Neural crest cell (in vitro differentiated cells): ENCODE measurements around the gene ATP2A1. TPM values are rescaled to one million over a fixed set of nuclear protein-coding genes. Genes with fewer than 3 reads are reported as not detected.
"Not testable (repeated sequence)": the region's sequence is repeated elsewhere in the genome, so short reads cannot be mapped to it uniquely, and the experiment has no call there.

Experiments
- DNase-seq: peaks from one replicate; pipeline ENCODE4 v3.0.0; 2021; ENCODE audit warnings: low read depth, mixed read lengths, low spot score
- H3K27ac Mint-ChIP-seq: one replicate; pipeline ENCODE4 v1.8.0; 2021; ENCODE audit warnings: mild to moderate bottlenecking, mixed read lengths; ENCODE audit not compliant: unreplicated experiment
- H3K27me3 Mint-ChIP-seq: 2 replicates; pipeline ENCODE4 v1.8.0; 2021; ENCODE audit warnings: low read depth, mild to moderate bottlenecking, mixed read lengths
- H3K36me3 Mint-ChIP-seq: 2 replicates; pipeline ENCODE4 v1.8.0; 2021; ENCODE audit warnings: low read depth, mild to moderate bottlenecking, mixed read lengths
- H3K4me1 Mint-ChIP-seq: 2 replicates; pipeline ENCODE4 v1.8.0; 2021; ENCODE audit warnings: mixed read lengths
- H3K4me3 Mint-ChIP-seq: one replicate; pipeline ENCODE4 v1.8.0; 2021; ENCODE audit warnings: mild to moderate bottlenecking, mixed read lengths
- H3K9me3 Mint-ChIP-seq: 2 replicates; pipeline ENCODE4 v1.8.0; 2021; ENCODE audit warnings: mixed read lengths
- total RNA-seq: library from RNA; stranded (reverse); gene quantifications from 2 replicates; pipeline ENCODE4 v1.2.1, GENCODE V29; 2021
- TF ChIP-seq, protein P1 (sequence below): fragments of 200-600 bp; sonication (generic); conservative IDR thresholded peaks from 2 replicates; pipeline ENCODE4 v1.5.0; 2021; ENCODE audit warnings: antibody characterized with exemption, mild to moderate bottlenecking

ATP2A1 gene
- total RNA-seq, 1 donor from 2014 or later: 3.3 TPM

GRCh38 chr16:28880589-28880915, 2.3 kb downstream of the ATP2A1 start:
- Mint-ChIP-seq H3K27ac (no peak overlapping the region), H3K4me1 (peaks cover 43% of the 10 kb centered on the region), H3K9me3 (no peaks in the 10 kb centered on the region), H3K27me3 (peaks cover 5% of the 10 kb centered on the region), H3K4me3 (peak overlapping the region; percentile 82), H3K36me3 (no peaks in the 10 kb centered on the region)
- TF ChIP-seq, protein P1, sequence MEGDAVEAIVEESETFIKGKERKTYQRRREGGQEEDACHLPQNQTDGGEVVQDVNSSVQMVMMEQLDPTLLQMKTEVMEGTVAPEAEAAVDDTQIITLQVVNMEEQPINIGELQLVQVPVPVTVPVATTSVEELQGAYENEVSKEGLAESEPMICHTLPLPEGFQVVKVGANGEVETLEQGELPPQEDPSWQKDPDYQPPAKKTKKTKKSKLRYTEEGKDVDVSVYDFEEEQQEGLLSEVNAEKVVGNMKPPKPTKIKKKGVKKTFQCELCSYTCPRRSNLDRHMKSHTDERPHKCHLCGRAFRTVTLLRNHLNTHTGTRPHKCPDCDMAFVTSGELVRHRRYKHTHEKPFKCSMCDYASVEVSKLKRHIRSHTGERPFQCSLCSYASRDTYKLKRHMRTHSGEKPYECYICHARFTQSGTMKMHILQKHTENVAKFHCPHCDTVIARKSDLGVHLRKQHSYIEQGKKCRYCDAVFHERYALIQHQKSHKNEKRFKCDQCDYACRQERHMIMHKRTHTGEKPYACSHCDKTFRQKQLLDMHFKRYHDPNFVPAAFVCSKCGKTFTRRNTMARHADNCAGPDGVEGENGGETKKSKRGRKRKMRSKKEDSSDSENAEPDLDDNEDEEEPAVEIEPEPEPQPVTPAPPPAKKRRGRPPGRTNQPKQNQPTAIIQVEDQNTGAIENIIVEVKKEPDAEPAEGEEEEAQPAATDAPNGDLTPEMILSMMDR: no peak
- no peak for DNase-seq

GRCh38 chr16:28880955-28881354, 2.7 kb downstream of the ATP2A1 start:
- TF ChIP-seq, protein P1: no peak
- peak overlapping the region; percentile 82 for H3K4me3 Mint-ChIP-seq
- H3K4me1 Mint-ChIP-seq: peaks cover 43% of the 10 kb centered on the region
- no peak overlapping the region for H3K27ac Mint-ChIP-seq
- H3K36me3 Mint-ChIP-seq: no peaks in the 10 kb centered on the region
- no peak for DNase-seq
- no peaks in the 10 kb centered on the region for H3K9me3 Mint-ChIP-seq
- peaks cover 5% of the 10 kb centered on the region for H3K27me3 Mint-ChIP-seq

GRCh38 chr16:28881565-28881964, 3.3 kb downstream of the ATP2A1 start:
- peak overlapping the region; percentile 82 for H3K4me3 Mint-ChIP-seq
- H3K27ac Mint-ChIP-seq, DNase-seq, H3K36me3 Mint-ChIP-seq, H3K27me3 Mint-ChIP-seq, H3K9me3 Mint-ChIP-seq: not testable (repeated sequence)
- peaks cover 42% of the 10 kb centered on the region for H3K4me1 Mint-ChIP-seq

DNA sequence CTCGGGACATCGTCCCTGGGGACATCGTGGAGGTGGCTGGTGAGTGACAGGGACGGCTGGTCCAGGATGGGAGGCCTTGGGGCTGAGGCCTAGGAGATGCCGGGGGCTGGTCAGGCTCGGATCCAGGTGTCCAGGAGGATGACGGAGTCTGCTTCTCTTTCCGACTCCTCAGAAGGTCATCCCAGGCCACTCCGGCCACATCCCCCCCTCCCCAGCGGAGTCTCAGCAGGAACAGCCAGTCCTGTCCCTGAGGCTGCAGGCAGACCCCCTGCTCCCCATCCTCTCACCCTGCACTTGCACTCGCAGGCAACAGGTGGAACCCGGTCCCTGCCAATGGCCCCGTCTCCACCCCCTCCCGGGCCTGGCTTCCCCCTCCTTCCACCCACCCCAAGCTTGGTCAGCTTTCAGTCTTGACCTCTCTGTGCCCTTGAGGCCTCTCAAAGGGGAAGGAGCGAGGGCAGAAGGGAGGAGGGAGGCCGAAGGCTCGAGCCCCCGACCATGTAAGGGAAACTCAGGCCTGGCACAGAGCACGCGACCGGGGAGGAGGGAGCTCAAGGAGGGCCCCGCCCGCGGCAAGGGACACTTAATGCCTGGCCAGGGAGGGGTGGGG, 4.4 kb downstream of the ATP2A1 start:
- TF ChIP-seq, protein P1: no peak
- peak overlapping the region; percentile 49 for H3K4me3 Mint-ChIP-seq
- no peaks in the 10 kb centered on the region for H3K36me3 Mint-ChIP-seq
- H3K27me3 Mint-ChIP-seq: peaks cover 5% of the 10 kb centered on the region
- peaks cover 33% of the 10 kb centered on the region for H3K4me1 Mint-ChIP-seq
- peak overlapping the region; percentile 27 for H3K27ac Mint-ChIP-seq
- peak; percentile 35 for DNase-seq
- no peaks in the 10 kb centered on the region for H3K9me3 Mint-ChIP-seq

DNA sequence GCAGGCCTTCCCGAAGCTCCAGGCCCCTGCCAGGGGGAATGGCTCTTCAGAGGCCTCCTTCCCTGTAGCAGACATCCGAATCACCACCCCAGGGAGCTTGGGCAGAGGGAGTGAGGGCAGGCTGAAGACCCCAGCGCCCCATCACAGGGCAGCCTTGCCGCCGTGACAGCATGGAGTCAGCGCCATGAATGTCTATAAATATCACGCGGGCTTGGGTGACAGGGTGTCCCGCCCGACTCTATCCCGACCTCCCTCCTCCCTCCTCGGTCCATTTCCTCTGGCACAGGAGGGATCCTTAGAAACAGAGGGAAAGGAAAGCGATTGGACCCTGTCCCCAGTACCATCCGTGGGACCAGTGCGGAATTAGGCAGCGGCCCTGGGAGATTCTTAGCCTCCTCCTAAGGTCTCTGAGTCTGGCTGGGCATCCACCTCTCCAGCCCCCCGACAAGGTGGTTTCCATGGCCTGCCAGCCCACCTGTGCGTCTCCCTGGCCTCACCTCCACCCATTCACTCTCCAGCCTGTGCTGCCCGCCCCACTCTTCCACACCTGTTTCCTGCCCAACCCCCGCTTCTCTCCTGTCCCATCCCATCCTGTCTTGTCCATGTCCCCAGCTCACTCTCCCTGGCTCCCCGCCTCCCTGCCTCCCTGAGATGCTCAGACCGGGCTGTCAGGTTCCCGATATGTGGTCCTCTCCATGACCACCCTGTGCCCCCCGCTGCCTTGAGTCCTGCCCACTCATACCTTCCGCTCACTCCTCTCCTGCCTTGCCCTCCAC, 5.1 kb downstream of the ATP2A1 start:
- peak overlapping the region; percentile 62 for H3K27ac Mint-ChIP-seq
- no peaks in the 10 kb centered on the region for H3K36me3 Mint-ChIP-seq
- peak overlapping the region; percentile 8 for H3K4me3 Mint-ChIP-seq
- H3K9me3 Mint-ChIP-seq: no peaks in the 10 kb centered on the region
- peaks cover 33% of the 10 kb centered on the region for H3K4me1 Mint-ChIP-seq
- no peak for DNase-seq
- TF ChIP-seq, protein P1: no peak
- peaks cover 5% of the 10 kb centered on the region for H3K27me3 Mint-ChIP-seq

DNA sequence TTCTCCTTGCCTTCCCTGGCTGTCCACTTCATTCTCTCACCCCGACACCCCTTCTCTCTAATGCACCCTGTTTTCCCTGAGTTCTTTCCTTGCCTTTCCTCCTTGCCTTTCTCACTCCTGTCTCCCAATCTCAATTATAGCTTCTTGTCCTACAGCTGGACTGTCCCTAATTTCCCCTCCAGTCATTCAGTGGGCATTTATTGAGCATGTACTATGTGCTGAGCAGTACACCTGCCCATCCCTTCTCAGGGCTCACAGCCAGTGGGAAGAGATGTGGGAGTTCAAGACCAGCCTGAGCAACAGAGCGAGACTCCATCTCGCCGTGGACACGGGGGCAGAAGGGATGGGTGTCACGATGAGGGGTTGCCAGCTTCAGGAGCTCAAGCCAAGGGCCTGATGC, 5.8 kb downstream of the ATP2A1 start:
- Mint-ChIP-seq H3K27me3 (peaks cover 5% of the 10 kb centered on the region), H3K9me3 (no peaks in the 10 kb centered on the region), H3K4me3 (peak overlapping the region; percentile 8), H3K27ac (peak overlapping the region; percentile 35), H3K36me3 (no peaks in the 10 kb centered on the region), H3K4me1 (peaks cover 27% of the 10 kb centered on the region)
- TF ChIP-seq, protein P1: no peak
- DNase-seq: no peak
